ENCODE data around the gene DHCR7.

- no peak for TF ChIP-seq EZH2 (IDR thresholded peaks at IDR 0.05; ENCODE audit: low read length, missing control alignments)
- TF ChIP-seq, protein P1, sequence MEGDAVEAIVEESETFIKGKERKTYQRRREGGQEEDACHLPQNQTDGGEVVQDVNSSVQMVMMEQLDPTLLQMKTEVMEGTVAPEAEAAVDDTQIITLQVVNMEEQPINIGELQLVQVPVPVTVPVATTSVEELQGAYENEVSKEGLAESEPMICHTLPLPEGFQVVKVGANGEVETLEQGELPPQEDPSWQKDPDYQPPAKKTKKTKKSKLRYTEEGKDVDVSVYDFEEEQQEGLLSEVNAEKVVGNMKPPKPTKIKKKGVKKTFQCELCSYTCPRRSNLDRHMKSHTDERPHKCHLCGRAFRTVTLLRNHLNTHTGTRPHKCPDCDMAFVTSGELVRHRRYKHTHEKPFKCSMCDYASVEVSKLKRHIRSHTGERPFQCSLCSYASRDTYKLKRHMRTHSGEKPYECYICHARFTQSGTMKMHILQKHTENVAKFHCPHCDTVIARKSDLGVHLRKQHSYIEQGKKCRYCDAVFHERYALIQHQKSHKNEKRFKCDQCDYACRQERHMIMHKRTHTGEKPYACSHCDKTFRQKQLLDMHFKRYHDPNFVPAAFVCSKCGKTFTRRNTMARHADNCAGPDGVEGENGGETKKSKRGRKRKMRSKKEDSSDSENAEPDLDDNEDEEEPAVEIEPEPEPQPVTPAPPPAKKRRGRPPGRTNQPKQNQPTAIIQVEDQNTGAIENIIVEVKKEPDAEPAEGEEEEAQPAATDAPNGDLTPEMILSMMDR (conservative IDR thresholded peaks at IDR 0.05 in 1 of 2, IDR thresholded peaks at IDR 0.05 in 1 of 2; ENCODE audit: low read depth in 1 of 2, low read length in 2 of 2) = no peak
These were observed 8.1 kb upstream of the DHCR7 start for GRCh38 chr11:71456294-71456693.

All from fibroblast of lung (primary cell).